Jurkat, Clone E6-1 (cell line): Measurements from ENCODE around the gene C20orf204.

ENCODE experiments used
- DNase-seq: peaks from one replicate; pipeline ENCODE4 v3.0.0-alpha.2; 2011; ENCODE audit warnings: low read depth, low spot score
- H3K4me3 ChIP-seq: 2 replicates; pipeline ENCODE4 v1.5.1; 2011; ENCODE audit warnings: mild to moderate bottlenecking, low read length, control low read depth, moderate library complexity

C20orf204 gene

GRCh38 chr20:64025101-64025825 lies 10.7 kb upstream of the C20orf204 start:
- H3K4me3 ChIP-seq, result no peak overlapping the region
- no peak for DNase-seq

GRCh38 chr20:64025826-64026412 lies 10.1 kb upstream of the C20orf204 start:
- H3K4me3 ChIP-seq, result no peak overlapping the region
- no peak for DNase-seq

DNA sequence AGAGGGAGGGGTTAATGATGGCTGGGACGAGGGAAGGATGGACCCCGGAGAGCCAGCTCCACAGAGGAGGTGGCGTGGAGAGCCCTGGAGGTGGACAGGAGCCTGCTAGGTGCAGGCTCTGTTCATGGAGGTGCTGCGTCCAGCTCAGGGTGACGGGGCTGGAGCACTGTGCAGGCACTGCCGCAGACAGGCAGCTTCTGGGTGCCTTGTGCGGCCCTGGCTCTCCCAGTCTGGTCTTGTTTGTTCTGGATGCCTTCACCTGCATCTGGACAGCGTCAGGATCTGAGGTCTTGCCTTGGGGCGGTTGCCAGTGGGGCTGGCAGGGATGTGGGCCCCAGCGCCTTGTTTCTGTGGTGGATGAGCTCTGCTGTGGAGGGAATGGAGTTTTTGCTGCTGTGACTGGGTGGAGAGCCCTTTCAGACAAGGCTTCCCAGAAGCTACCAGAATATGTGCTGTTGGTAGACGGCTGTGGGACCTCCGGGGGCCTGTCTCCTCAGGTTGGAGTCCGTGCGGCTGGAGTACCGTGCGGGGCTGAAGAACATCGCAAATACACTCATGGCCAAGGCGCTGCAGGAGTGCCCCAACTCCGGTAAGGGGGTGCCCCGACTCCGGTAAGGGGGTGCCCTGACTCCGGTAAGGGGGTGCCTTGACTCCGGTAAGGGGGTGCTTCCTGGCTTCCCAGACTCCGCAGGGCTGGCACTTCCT lies 7.8 kb upstream of the C20orf204 start:
- DNase-seq, result no peak
- H3K4me3 ChIP-seq, result no peak overlapping the region

- no peak overlapping the region for H3K4me3 ChIP-seq
- DNase-seq, result no peak
Observed at GRCh38 chr20:64029293-64030117, 6.5 kb upstream of the C20orf204 start.

DNA sequence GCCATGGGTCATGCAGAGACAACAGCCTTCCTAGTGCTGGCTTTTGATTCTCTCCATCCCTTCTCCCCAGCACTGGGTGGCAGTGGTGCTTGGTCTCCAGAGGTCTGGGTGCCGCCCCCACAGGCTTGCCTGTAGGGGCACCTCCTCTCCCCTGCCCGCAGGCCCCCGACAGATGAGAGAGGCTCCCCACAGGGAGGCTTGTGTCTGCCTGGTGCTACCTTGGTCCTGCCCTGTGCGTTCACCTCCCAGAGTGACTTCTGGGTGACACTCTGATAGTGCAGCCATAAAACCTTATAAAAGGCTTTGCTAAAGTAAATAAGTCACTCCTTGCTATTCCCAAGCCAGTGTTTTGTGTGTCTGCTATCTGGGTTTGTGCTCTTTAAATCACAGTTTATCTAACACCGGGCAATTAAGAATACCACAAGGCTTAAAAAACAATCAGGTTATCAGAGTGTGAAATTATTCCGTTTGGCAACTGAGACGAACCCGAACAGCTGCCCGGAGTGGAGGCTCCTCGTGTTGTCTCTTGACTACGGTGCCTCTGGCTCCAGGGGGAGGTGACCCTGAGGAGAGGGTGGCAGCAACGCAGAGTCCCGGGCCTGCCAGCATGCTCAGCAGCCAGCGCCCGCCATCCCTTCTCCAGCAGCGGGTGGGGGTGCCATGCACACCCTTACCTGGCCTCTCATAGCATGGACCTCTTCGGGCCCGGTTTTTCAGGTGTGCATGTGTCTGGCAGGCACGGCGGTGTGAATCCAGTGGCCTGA lies 5.4 kb upstream of the C20orf204 start:
- no peak for DNase-seq
- no peak overlapping the region for H3K4me3 ChIP-seq

DNA sequence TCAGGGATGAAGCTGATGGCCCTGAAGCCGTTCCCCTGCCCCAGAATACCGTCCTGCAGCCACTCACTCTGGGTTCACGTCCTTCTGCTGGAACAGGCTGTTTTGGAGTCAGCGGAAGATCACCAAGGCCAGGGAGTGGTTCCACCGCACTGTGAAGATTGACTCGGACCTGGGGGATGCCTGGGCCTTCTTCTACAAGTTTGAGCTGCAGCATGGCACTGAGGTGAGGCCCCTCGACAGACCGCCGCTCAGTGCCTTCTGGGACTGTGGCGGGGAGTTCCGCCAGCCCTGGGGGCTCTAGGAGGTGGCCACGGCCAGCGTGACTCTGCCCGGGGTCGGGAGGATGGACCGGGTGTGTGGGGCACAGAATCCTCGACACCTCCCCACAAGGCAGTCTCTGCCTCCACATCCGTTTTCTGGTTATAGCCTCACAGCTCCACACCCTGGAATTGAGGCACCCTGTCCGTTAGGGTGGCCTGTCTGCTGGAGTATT lies 4.1 kb upstream of the C20orf204 start:
- no peak for DNase-seq

GRCh38 chr20:64032706-64033624 lies 3.0 kb upstream of the C20orf204 start:
- H3K4me3 ChIP-seq, result no peak overlapping the region

More for the DNA sequence above, 4.1 kb upstream of the C20orf204 start:
- no peak overlapping the region for H3K4me3 ChIP-seq

DNA sequence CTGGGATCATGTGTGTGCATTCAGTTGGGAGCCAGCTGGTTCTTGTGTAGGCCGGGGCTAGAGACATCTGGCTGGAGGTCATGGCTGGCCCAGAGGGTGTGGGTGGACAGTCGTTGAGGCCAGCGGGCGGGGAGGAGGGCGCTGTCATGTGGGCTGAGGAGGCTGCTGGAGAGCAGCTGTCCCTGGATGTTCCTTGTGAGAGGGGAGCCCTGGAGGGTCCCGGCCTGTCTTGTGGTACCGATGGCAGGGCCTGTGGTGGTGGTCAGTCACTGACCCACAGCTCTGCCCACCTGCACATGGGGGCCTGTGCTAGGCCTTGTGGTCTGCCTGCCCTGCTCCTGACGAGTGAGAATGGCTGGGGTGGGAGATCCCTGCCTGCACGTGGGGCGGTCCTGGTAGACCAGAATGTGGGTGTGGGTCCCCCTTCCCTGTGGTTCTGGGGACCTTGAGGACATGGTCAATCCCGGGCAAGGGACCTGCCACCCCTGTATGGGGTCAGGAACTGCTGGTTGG lies 1.9 kb upstream of the C20orf204 start:
- no peak overlapping the region for H3K4me3 ChIP-seq
- DNase-seq, result no peak

More at GRCh38 chr20:64032706-64033624, 3.0 kb upstream of the C20orf204 start:
- DNase-seq, result no peak

- no peak overlapping the region for H3K4me3 ChIP-seq
Observed at GRCh38 chr20:64035066-64035932, 683 bp upstream of the C20orf204 start.

GRCh38 chr20:64036346-64037198 lies 590 bp downstream of the C20orf204 start:
- DNase-seq, result no peak
- H3K4me3 ChIP-seq, result no peak overlapping the region

More at GRCh38 chr20:64035066-64035932, 683 bp upstream of the C20orf204 start:
- no peak for DNase-seq

- no peak overlapping the region for H3K4me3 ChIP-seq
- DNase-seq, result no peak
Observed at GRCh38 chr20:64037199-64037497, 1.2 kb downstream of the C20orf204 start.

DNA sequence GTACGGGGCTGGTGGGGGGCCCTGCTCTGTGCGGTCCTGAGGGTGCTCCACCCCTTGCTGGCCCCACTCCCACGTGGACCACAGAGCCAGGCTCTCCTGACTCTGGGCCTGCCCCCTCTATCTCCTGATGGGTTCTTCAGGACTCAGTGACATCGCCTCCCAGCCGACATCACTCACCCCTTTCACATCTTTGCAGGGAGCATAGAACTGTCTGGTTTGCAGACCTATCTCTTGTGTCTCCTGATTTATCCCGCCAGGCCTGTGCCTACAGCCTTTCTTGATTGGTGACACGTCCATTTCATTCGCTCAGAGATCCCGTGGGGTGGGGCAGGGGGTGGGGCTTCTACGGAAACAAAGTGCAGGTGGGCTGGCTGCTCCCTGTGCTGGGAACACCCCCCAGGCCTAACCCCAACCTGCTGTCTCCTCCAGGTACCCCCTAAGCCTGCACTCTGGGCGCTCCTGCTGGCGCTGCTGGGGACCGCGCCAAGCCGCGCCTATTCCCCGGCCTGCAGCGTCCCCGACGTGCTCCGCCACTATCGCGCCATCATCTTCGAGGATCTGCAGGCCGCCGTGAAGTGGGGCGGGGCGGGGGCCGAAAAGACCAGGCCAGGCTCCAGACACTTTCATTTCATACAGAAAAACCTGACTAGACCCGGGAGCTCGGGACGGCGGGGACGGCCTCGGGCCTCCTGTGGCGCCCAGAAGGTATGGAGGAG lies 1.7 kb downstream of the C20orf204 start:
- DNase-seq, result no peak
- no peak overlapping the region for H3K4me3 ChIP-seq

DNA sequence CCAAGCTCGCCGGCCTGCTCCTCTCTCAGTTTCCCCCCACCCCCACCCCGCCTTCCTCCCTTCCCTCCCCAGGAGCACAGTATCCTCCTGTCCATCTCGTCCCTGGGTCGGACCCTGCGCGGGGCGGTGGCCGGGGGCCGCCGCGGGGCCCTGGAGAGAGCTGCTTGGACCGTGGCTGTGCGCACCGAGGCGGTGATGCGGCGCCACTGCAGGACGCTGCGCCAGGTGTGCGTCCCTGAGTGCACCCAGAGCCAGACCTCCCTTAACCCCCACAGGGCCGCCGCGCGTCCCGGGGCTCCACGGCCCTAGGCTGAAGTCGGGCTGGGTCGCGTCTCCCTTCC lies 2.2 kb downstream of the C20orf204 start:
- H3K4me3 ChIP-seq, result no peak overlapping the region; the same call in 1 of the 2 replicates
- DNase-seq, result no peak

GRCh38 chr20:64038565-64039292 lies 2.7 kb downstream of the C20orf204 start:
- peak; percentile 63 for DNase-seq
- H3K4me3 ChIP-seq, result peak overlapping the region; percentile 51
